ENCODE results near the gene SNCB. TPM values are rescaled to one million over a fixed set of nuclear protein-coding genes. Genes with fewer than 3 reads are reported as not detected.

The SNCB gene
- total and polyA plus RNA-seq, 2 of the 13 experiments (the other 11 are each of a cell fraction or from before 2014, with no cell fraction given) = not detected

GRCh38 chr5:176611435-176611834, 18.9 kb downstream of the SNCB start (continued):
- TF ChIP-seq YEATS2 (CRISPR knock-in tag; IDR thresholded peaks at IDR 0.05; ENCODE audit: borderline replicate concordance) = peak; percentile 57; the same call in 1 of the 2 replicates
- TF ChIP-seq WIZ (CRISPR knock-in tag; IDR thresholded peaks at IDR 0.05) = 0 out of 2 replicates have a peak, but pooled peaks have one; percentile 57
- TF ChIP-seq GABPB1 (CRISPR knock-in tag; IDR thresholded peaks at IDR 0.05) = peak; percentile 77
- TF ChIP-seq ZNF558 (CRISPR knock-in tag; IDR thresholded peaks at IDR 0.05; ENCODE audit: borderline replicate concordance) = peak; percentile 33; the same call in 1 of the 2 replicates
- TF ChIP-seq POLR2AphosphoS2 (IDR thresholded peaks at IDR 0.05; ENCODE audit: low read depth, low read length) = no peak
- TF ChIP-seq, protein P1, sequence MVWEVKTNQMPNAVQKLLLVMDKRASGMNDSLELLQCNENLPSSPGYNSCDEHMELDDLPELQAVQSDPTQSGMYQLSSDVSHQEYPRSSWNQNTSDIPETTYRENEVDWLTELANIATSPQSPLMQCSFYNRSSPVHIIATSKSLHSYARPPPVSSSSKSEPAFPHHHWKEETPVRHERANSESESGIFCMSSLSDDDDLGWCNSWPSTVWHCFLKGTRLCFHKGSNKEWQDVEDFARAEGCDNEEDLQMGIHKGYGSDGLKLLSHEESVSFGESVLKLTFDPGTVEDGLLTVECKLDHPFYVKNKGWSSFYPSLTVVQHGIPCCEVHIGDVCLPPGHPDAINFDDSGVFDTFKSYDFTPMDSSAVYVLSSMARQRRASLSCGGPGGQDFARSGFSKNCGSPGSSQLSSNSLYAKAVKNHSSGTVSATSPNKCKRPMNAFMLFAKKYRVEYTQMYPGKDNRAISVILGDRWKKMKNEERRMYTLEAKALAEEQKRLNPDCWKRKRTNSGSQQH (CRISPR knock-in tag; IDR thresholded peaks at IDR 0.05; ENCODE audit: low read depth) = peak; percentile 92; the same call in 1 of the 2 replicates
- TF ChIP-seq ZBTB25 (CRISPR knock-in tag; IDR thresholded peaks at IDR 0.05) = peak; percentile 74
- TF ChIP-seq ZNF749 (CRISPR knock-in tag; IDR thresholded peaks at IDR 0.05; ENCODE audit: borderline replicate concordance) = 0 out of 2 replicates have a peak, but pooled peaks have one; percentile 58
- TF ChIP-seq, protein P2, sequence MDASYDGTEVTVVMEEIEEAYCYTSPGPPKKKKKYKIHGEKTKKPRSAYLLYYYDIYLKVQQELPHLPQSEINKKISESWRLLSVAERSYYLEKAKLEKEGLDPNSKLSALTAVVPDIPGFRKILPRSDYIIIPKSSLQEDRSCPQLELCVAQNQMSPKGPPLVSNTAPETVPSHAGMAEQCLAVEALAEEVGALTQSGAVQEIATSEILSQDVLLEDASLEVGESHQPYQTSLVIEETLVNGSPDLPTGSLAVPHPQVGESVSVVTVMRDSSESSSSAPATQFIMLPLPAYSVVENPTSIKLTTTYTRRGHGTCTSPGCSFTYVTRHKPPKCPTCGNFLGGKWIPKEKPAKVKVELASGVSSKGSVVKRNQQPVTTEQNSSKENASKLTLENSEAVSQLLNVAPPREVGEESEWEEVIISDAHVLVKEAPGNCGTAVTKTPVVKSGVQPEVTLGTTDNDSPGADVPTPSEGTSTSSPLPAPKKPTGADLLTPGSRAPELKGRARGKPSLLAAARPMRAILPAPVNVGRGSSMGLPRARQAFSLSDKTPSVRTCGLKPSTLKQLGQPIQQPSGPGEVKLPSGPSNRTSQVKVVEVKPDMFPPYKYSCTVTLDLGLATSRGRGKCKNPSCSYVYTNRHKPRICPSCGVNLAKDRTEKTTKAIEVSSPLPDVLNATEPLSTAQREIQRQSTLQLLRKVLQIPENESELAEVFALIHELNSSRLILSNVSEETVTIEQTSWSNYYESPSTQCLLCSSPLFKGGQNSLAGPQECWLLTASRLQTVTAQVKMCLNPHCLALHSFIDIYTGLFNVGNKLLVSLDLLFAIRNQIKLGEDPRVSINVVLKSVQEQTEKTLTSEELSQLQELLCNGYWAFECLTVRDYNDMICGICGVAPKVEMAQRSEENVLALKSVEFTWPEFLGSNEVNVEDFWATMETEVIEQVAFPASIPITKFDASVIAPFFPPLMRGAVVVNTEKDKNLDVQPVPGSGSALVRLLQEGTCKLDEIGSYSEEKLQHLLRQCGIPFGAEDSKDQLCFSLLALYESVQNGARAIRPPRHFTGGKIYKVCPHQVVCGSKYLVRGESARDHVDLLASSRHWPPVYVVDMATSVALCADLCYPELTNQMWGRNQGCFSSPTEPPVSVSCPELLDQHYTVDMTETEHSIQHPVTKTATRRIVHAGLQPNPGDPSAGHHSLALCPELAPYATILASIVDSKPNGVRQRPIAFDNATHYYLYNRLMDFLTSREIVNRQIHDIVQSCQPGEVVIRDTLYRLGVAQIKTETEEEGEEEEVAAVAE (CRISPR knock-in tag; IDR thresholded peaks at IDR 0.05; ENCODE audit: borderline replicate concordance) = peak; percentile 85
- TF ChIP-seq FOSL1 (CRISPR knock-in tag; IDR thresholded peaks at IDR 0.05; ENCODE audit: borderline replicate concordance) = no peak
- TF ChIP-seq TMF1 (CRISPR knock-in tag; IDR thresholded peaks at IDR 0.05; ENCODE audit: low read depth) = peak; percentile 56; the same call in 1 of the 2 replicates
- TF ChIP-seq GATAD2A (CRISPR knock-in tag; IDR thresholded peaks at IDR 0.05) = peak; percentile 57
- TF ChIP-seq NFKB2 (CRISPR knock-in tag; IDR thresholded peaks at IDR 0.05; ENCODE audit: borderline replicate concordance) = peak; percentile 44; the same call in 1 of the 2 replicates
- TF ChIP-seq BORCS8-MEF2B (CRISPR knock-in tag; IDR thresholded peaks at IDR 0.05) = peak; percentile 87
- TF ChIP-seq ZNF3 (CRISPR knock-in tag; IDR thresholded peaks at IDR 0.05) = peak; percentile 21; the same call in 1 of the 2 replicates
- peak; percentile 95 for TF ChIP-seq DNMT3B (CRISPR knock-in tag; conservative IDR thresholded peaks at IDR 0.05)
- TF ChIP-seq, protein P3, sequence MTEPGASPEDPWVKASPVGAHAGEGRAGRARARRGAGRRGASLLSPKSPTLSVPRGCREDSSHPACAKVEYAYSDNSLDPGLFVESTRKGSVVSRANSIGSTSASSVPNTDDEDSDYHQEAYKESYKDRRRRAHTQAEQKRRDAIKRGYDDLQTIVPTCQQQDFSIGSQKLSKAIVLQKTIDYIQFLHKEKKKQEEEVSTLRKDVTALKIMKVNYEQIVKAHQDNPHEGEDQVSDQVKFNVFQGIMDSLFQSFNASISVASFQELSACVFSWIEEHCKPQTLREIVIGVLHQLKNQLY (CRISPR knock-in tag; IDR thresholded peaks at IDR 0.05) = 0 out of 2 replicates have a peak, but pooled peaks have one; percentile 32
- TF ChIP-seq FOXC1 (CRISPR knock-in tag; IDR thresholded peaks at IDR 0.05; ENCODE audit: borderline replicate concordance) = no peak
- TF ChIP-seq KMT2B (CRISPR knock-in tag; IDR thresholded peaks at IDR 0.05) = peak; percentile 58; the same call in 1 of the 2 replicates
- TF ChIP-seq, protein P4, sequence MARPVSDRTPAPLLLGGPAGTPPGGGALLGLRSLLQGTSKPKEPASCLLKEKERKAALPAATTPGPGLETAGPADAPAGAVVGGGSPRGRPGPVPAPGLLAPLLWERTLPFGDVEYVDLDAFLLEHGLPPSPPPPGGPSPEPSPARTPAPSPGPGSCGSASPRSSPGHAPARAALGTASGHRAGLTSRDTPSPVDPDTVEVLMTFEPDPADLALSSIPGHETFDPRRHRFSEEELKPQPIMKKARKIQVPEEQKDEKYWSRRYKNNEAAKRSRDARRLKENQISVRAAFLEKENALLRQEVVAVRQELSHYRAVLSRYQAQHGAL (CRISPR knock-in tag; IDR thresholded peaks at IDR 0.05; ENCODE audit: not compliant biosample characterization) = peak; percentile 69
- TF ChIP-seq, protein P5, sequence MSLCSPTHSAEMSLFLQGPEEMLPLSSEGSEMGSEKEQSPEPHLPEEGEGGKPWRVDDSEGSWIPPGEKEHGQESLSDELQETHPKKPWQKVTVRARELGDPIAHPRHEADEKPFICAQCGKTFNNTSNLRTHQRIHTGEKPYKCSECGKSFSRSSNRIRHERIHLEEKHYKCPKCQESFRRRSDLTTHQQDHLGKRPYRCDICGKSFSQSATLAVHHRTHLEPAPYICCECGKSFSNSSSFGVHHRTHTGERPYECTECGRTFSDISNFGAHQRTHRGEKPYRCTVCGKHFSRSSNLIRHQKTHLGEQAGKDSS (CRISPR knock-in tag; IDR thresholded peaks at IDR 0.05; ENCODE audit: borderline replicate concordance, low read depth) = 0 out of 2 replicates have a peak, but pooled peaks have one; percentile 40
